HepG2 (cell line): ENCODE measurements around the gene SLX9. TPM values are rescaled to one million over a fixed set of nuclear protein-coding genes. Genes with fewer than 3 reads are reported as not detected.

ENCODE experiments used
- AKNA ChIP-seq: sonication (generic); formaldehyde crosslinking; IDR thresholded peaks from 2 replicates; pipeline ENCODE4 v1.4.0; 2020; ENCODE audit warnings: missing genetic modification reagents, borderline replicate concordance
- ATM ChIP-seq: fragments of 450-650 bp; IDR thresholded peaks from 2 replicates; pipeline ENCODE4 v1.7.1; 2017; ENCODE audit warnings: mild to moderate bottlenecking, borderline replicate concordance
- HNRNPUL1 ChIP-seq: fragments of 200-400 bp; formaldehyde crosslinking; IDR thresholded peaks from 2 replicates; pipeline ENCODE4 v1.6.1; 2017; ENCODE audit warnings: low read depth, mild to moderate bottlenecking, low read length, moderate library complexity
- HOXA5 ChIP-seq: sonication (generic); formaldehyde crosslinking; IDR thresholded peaks from 2 replicates; pipeline ENCODE4 v1.4.0; 2020; ENCODE audit warnings: missing genetic modification reagents
- IKZF1 ChIP-seq: fragments of 450-650 bp; IDR thresholded peaks from 2 replicates; pipeline ENCODE4 v1.7.1; 2016
- PITX1 ChIP-seq: sonication (generic); formaldehyde crosslinking; IDR thresholded peaks from 2 replicates; pipeline ENCODE4 v1.5.1; 2020; ENCODE audit warnings: mild to moderate bottlenecking, missing genetic modification reagents
- PLSCR1 ChIP-seq: sonication (generic); formaldehyde crosslinking; IDR thresholded peaks from 2 replicates; pipeline ENCODE4 v1.5.0; 2020; ENCODE audit warnings: missing genetic modification reagents, mild to moderate bottlenecking, borderline replicate concordance
- TRIM24 ChIP-seq: sonication (generic); formaldehyde crosslinking; IDR thresholded peaks from 2 replicates; pipeline ENCODE4 v1.8.0; 2022; ENCODE audit warnings: mild to moderate bottlenecking, missing genetic modification reagents
- ZC3H13 ChIP-seq: sonication (generic); formaldehyde crosslinking; IDR thresholded peaks from 2 replicates; pipeline ENCODE4 v1.8.1; 2023; ENCODE audit warnings: mild to moderate bottlenecking, missing genetic modification reagents, moderate library complexity
- ZFP41 ChIP-seq: sonication (generic); formaldehyde crosslinking; IDR thresholded peaks from 2 replicates; pipeline ENCODE4 v1.4.0; 2020; ENCODE audit warnings: mild to moderate bottlenecking, missing genetic modification reagents, borderline replicate concordance
- ZNF563 ChIP-seq: sonication (generic); formaldehyde crosslinking; IDR thresholded peaks from 2 replicates; pipeline ENCODE4 v1.8.0; 2022; ENCODE audit warnings: mild to moderate bottlenecking, moderate library complexity, missing genetic modification reagents
- ZNF615 ChIP-seq: sonication (generic); formaldehyde crosslinking; IDR thresholded peaks from 2 replicates; pipeline ENCODE4 v1.5.0; 2020; ENCODE audit warnings: mild to moderate bottlenecking, missing genetic modification reagents, borderline replicate concordance
- ZNF644 ChIP-seq: IDR thresholded peaks from 2 replicates; pipeline ENCODE4 v1.6.1; 2016; ENCODE audit warnings: low read depth
- ZNF776 ChIP-seq: sonication (generic); formaldehyde crosslinking; IDR thresholded peaks from 2 replicates; pipeline ENCODE4 v1.4.0; 2020; ENCODE audit warnings: mild to moderate bottlenecking, missing genetic modification reagents
- polyA plus RNA-seq, 8 experiments: library from polyadenylated mRNA; depleted of rRNA in 3 of 8; stranded (reverse) in 7 of 8; unstranded in 1 of 8; fragments of >200 nt; fragmentation: Illumina TruSeq in 4 of 8; extraction: Trizol in 4 of 8; gene quantifications; 2 replicates each; pipeline versions ENCODE4 v1.2.1 to v1.2.3, GENCODE V29; 2011 to 2016; ENCODE audit warnings: low read depth in 4 of 8, missing spikeins in 1 of 8, mixed read lengths in 1 of 8; ENCODE audit not compliant: insufficient read depth in 1 of 8
- total RNA-seq, 5 experiments: library from RNA; depleted of rRNA; stranded (reverse); fragments of >200 nt; fragmentation: Illumina TruSeq; extraction: Trizol; gene quantifications; 2 replicates each; pipeline ENCODE4 v1.2.3, GENCODE V29; 2016; ENCODE audit warnings: low read depth in 1 of 5
- TF ChIP-seq, protein P1 (sequence below): sonication (generic); formaldehyde crosslinking; IDR thresholded peaks from 2 replicates; pipeline ENCODE4 v1.9.0; 2022; ENCODE audit warnings: low read depth, missing genetic modification reagents
- TF ChIP-seq, protein P2 (sequence below): sonication (generic); formaldehyde crosslinking; IDR thresholded peaks from 2 replicates; pipeline ENCODE4 v1.4.0; 2020; ENCODE audit warnings: missing genetic modification reagents
- TF ChIP-seq, protein P3 (sequence below): sonication (generic); formaldehyde crosslinking; IDR thresholded peaks from 2 replicates; pipeline ENCODE4 v1.8.0; 2022; ENCODE audit warnings: mild to moderate bottlenecking, missing genetic modification reagents; ENCODE audit not compliant: insufficient replicate concordance

Gene SLX9
- total and polyA plus RNA-seq, 2 of the 13 experiments (the other 11 are each of a cell fraction or from before 2014, with no cell fraction given) = 21.0 to 47.1 TPM

DNA sequence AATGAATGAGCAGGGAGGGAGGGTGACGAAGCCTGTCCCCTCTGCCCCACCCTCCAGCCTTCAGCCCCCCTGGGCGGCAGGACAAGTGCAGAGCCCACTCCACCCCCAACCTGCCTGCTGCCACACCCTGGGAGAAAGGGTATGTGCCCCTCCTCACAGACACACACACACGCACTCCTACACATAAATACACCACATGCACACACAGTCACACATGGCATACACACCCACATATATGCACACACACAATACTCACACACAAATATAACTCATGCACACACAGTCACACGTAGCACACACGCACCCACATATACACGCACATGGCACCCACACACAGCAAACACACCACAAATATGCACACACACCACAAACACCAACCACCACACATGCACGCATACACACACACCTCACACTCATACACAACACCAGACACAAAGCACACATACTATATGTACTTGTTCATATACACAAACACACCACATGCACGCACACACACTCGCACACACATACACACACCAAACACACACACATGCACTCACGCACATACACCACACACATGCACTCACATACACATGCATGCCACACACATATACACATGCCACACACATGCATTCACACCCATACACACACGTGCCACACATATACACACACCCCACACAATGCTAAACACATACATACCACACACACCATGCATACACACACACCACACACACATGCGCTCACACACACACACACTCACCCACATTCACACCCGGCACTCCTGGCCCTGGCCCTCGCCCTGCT is 35.5 kb upstream of the SLX9 start (continued):
- TF ChIP-seq AKNA (CRISPR knock-in tag) (no peak), IKZF1 (peak; percentile 13; the same call in 1 of the 2 replicates), HNRNPUL1 (no peak), ZNF615 (CRISPR knock-in tag) (no peak), ZNF644 (no peak), ZNF563 (CRISPR knock-in tag) (no peak), PITX1 (CRISPR knock-in tag) (no peak), TRIM24 (CRISPR knock-in tag) (no peak), ZNF776 (CRISPR knock-in tag) (no peak), ZFP41 (CRISPR knock-in tag) (no peak), ZC3H13 (CRISPR knock-in tag) (no peak), PLSCR1 (CRISPR knock-in tag) (no peak), ATM (no peak; the same call in 1 of the 2 replicates), HOXA5 (CRISPR knock-in tag) (no peak)
- TF ChIP-seq, protein P1, sequence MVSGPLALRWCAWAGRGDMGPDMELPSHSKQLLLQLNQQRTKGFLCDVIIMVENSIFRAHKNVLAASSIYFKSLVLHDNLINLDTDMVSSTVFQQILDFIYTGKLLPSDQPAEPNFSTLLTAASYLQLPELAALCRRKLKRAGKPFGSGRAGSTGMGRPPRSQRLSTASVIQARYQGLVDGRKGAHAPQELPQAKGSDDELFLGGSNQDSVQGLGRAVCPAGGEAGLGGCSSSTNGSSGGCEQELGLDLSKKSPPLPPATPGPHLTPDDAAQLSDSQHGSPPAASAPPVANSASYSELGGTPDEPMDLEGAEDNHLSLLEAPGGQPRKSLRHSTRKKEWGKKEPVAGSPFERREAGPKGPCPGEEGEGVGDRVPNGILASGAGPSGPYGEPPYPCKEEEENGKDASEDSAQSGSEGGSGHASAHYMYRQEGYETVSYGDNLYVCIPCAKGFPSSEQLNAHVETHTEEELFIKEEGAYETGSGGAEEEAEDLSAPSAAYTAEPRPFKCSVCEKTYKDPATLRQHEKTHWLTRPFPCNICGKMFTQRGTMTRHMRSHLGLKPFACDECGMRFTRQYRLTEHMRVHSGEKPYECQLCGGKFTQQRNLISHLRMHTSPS (CRISPR knock-in tag) = no peak
- TF ChIP-seq, protein P2, sequence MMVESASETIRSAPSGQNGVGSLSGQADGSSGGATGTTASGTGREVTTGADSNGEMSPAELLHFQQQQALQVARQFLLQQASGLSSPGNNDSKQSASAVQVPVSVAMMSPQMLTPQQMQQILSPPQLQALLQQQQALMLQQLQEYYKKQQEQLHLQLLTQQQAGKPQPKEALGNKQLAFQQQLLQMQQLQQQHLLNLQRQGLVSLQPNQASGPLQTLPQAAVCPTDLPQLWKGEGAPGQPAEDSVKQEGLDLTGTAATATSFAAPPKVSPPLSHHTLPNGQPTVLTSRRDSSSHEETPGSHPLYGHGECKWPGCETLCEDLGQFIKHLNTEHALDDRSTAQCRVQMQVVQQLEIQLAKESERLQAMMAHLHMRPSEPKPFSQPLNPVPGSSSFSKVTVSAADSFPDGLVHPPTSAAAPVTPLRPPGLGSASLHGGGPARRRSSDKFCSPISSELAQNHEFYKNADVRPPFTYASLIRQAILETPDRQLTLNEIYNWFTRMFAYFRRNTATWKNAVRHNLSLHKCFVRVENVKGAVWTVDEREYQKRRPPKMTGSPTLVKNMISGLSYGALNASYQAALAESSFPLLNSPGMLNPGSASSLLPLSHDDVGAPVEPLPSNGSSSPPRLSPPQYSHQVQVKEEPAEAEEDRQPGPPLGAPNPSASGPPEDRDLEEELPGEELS = no peak
- TF ChIP-seq, protein P3, sequence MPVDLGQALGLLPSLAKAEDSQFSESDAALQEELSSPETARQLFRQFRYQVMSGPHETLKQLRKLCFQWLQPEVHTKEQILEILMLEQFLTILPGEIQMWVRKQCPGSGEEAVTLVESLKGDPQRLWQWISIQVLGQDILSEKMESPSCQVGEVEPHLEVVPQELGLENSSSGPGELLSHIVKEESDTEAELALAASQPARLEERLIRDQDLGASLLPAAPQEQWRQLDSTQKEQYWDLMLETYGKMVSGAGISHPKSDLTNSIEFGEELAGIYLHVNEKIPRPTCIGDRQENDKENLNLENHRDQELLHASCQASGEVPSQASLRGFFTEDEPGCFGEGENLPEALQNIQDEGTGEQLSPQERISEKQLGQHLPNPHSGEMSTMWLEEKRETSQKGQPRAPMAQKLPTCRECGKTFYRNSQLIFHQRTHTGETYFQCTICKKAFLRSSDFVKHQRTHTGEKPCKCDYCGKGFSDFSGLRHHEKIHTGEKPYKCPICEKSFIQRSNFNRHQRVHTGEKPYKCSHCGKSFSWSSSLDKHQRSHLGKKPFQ (CRISPR knock-in tag) = no peak
